Left ventricle myocardium inferior (tissue), 1 donor: ENCODE data around the gene KRT10. TPM values are rescaled to one million over a fixed set of nuclear protein-coding genes. Genes with fewer than 3 reads are reported as not detected.

Source experiments
- DNase-seq: peaks from one replicate; pipeline ENCODE4 v3.0.0-alpha.2; 2020
- H3K27ac ChIP-seq: fragments of 200-600 bp; replicated peaks from 2 replicates; pipeline ENCODE4 v1.8.0; 2021
- H3K27me3 ChIP-seq: fragments of 200-600 bp; 2 replicates; pipeline ENCODE4 v1.8.0; 2021; ENCODE audit warnings: low read depth
- H3K36me3 ChIP-seq: fragments of 200-600 bp; 2 replicates; pipeline ENCODE4 v1.8.0; 2021
- H3K4me1 ChIP-seq: fragments of 200-600 bp; 2 replicates; pipeline ENCODE4 v1.8.0; 2021
- H3K4me3 ChIP-seq: fragments of 200-600 bp; 2 replicates; pipeline ENCODE4 v1.8.0; 2021; ENCODE audit warnings: mild to moderate bottlenecking, moderate library complexity
- H3K9me3 ChIP-seq: fragments of 200-600 bp; replicated peaks from 2 replicates; pipeline ENCODE4 v1.8.0; 2021
- intact Hi-C: fragments of 100-400 bp; cut with micrococcal nuclease; formaldehyde crosslinking; loops from one replicate; pipeline ENCODE4 v1.11.0; 2022
- total RNA-seq: library from RNA; stranded (reverse); fragmentation: NEBNext Ultra II Directional; extraction: Animal tissue kit (Norgen Biotek cat#: 25700); gene quantifications from one replicate; pipeline ENCODE4 v1.2.1, GENCODE V29; 2021
- TF ChIP-seq, protein P1 (sequence below): fragments of 200-600 bp; IDR thresholded peaks from 2 replicates; pipeline ENCODE4 v1.8.0; 2021; ENCODE audit warnings: antibody characterized with exemption, mild to moderate bottlenecking, borderline replicate concordance
- donor health status: DM: no; HTN: yes; CAD: no; lungs with severe emphysema.

Gene KRT10
- total RNA-seq, 1 donor from 2014 or later = 54.7 TPM

DNA sequence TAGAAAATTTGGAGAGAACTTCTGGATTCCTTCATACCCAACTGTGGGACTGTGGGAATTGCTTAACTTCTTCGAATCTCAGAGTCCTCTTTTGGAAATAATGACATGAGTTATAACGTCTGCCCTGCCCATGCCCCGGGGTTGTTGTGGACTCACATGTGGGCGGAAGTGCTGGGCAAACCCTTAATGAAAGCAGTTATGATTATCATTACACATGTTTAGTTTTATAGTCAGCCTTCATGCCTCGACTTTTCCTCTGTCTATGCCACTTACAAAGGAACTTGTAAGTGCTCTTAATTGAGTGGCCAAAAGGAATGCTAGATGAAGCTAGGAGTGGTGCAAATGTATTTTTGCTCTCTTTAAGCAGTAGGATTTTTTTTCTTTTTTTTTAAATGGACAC is 44.0 kb downstream of the KRT10 start:
- Histone ChIP-seq H3K27ac (no peak overlapping the region), H3K36me3 (no peaks in the 10 kb centered on the region), H3K27me3 (peaks cover 81% of the 10 kb centered on the region), H3K4me1 (no peaks in the 10 kb centered on the region), H3K9me3 (no peaks in the 10 kb centered on the region), H3K4me3 (no peak overlapping the region)
- DNase-seq = no peak
- intact Hi-C loops = no loop called here
- TF ChIP-seq, protein P1, sequence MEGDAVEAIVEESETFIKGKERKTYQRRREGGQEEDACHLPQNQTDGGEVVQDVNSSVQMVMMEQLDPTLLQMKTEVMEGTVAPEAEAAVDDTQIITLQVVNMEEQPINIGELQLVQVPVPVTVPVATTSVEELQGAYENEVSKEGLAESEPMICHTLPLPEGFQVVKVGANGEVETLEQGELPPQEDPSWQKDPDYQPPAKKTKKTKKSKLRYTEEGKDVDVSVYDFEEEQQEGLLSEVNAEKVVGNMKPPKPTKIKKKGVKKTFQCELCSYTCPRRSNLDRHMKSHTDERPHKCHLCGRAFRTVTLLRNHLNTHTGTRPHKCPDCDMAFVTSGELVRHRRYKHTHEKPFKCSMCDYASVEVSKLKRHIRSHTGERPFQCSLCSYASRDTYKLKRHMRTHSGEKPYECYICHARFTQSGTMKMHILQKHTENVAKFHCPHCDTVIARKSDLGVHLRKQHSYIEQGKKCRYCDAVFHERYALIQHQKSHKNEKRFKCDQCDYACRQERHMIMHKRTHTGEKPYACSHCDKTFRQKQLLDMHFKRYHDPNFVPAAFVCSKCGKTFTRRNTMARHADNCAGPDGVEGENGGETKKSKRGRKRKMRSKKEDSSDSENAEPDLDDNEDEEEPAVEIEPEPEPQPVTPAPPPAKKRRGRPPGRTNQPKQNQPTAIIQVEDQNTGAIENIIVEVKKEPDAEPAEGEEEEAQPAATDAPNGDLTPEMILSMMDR = no peak

GRCh38 chr17:40777971-40778370 is 44.4 kb downstream of the KRT10 start:
- DNase-seq = no peak
- Histone ChIP-seq H3K27me3 (peaks cover 80% of the 10 kb centered on the region), H3K36me3 (no peaks in the 10 kb centered on the region), H3K4me3 (no peak overlapping the region), H3K9me3 (no peaks in the 10 kb centered on the region), H3K4me1 (no peaks in the 10 kb centered on the region), H3K27ac (no peak overlapping the region)
- intact Hi-C loops = no loop called here
- TF ChIP-seq, protein P1 = no peak

- intact Hi-C loops = no loop called here
- Histone ChIP-seq H3K27me3 (peaks cover 83% of the 10 kb centered on the region), H3K27ac (no peak overlapping the region), H3K9me3 (no peaks in the 10 kb centered on the region), H3K4me1 (no peaks in the 10 kb centered on the region), H3K36me3 (no peaks in the 10 kb centered on the region), H3K4me3 (no peak overlapping the region)
- DNase-seq = no peak
- TF ChIP-seq, protein P1 = no peak
These were observed 45.0 kb downstream of the KRT10 start for GRCh38 chr17:40777459-40777858.

GRCh38 chr17:40775945-40776344 is 46.5 kb downstream of the KRT10 start:
- Histone ChIP-seq H3K4me1 (no peaks in the 10 kb centered on the region), H3K9me3 (no peaks in the 10 kb centered on the region), H3K36me3 (no peaks in the 10 kb centered on the region), H3K27ac (no peak overlapping the region), H3K4me3 (no peak overlapping the region), H3K27me3 (peaks cover 83% of the 10 kb centered on the region)
- intact Hi-C loops = no loop called here
- no peak for DNase-seq
- TF ChIP-seq, protein P1 = no peak

GRCh38 chr17:40772101-40772500 is 50.3 kb downstream of the KRT10 start, which contains the start of gene KRT26:
Gene KRT26 (minus strand): TSS chr17:40772201. CDS start chr17:40772113, 88 bp downstream.
- no peak for DNase-seq
- Histone ChIP-seq H3K4me1 (no peaks in the 10 kb centered on the region), H3K27ac (no peak within 1 kb of the TSS), H3K9me3 (no peaks in the 10 kb centered on the region), H3K36me3 (no peaks in the 10 kb centered on the region), H3K4me3 (no peak within 1 kb of the TSS), H3K27me3 (peaks cover 50% of the 10 kb centered on the region)
- TF ChIP-seq, protein P1 = no peak
- intact Hi-C loops = no loop called here

Other genes with a start within 250 kb of the KRT10 start
- gene SMARCE1, start 174.8 kb downstream of the KRT10 start, total RNA-seq = 58.6 TPM
- gene KRT222, start 157.4 kb downstream of the KRT10 start, total RNA-seq = 0.38 TPM
- gene KRT24, start 118.9 kb downstream of the KRT10 start, total RNA-seq = not detected
- gene KRT25, start 67.3 kb downstream of the KRT10 start, total RNA-seq = not detected
- not detected for gene KRT26, start 50.4 kb downstream of the KRT10 start, total RNA-seq
- not detected for gene KRT27, start 40.1 kb downstream of the KRT10 start, total RNA-seq
- gene KRT28, start 22.7 kb downstream of the KRT10 start, total RNA-seq = not detected
- gene KRT12, start 44.6 kb upstream of the KRT10 start, total RNA-seq = not detected
- not detected for gene KRT20, start 62.6 kb upstream of the KRT10 start, total RNA-seq
- gene KRT23, start 115.0 kb upstream of the KRT10 start, total RNA-seq = 0.33 TPM
- not detected for gene KRT39, start 144.3 kb upstream of the KRT10 start, total RNA-seq
- not detected for gene KRT40, start 161.7 kb upstream of the KRT10 start, total RNA-seq
- not detected for gene KRTAP3-3, start 171.6 kb upstream of the KRT10 start, total RNA-seq
- not detected for gene KRTAP3-2, start 177.3 kb upstream of the KRT10 start, total RNA-seq
- not detected for gene KRTAP3-1, start 186.5 kb upstream of the KRT10 start, total RNA-seq
- not detected for gene KRTAP1-5, start 204.6 kb upstream of the KRT10 start, total RNA-seq
- gene KRTAP1-4, start 207.6 kb upstream of the KRT10 start, total RNA-seq = not detected
- gene KRTAP1-3, start 212.3 kb upstream of the KRT10 start, total RNA-seq = not detected
- gene KRTAP1-1, start 218.8 kb upstream of the KRT10 start, total RNA-seq = not detected
- gene KRTAP2-1, start 224.7 kb upstream of the KRT10 start, total RNA-seq = not detected
- gene KRTAP2-2, start 232.6 kb upstream of the KRT10 start, total RNA-seq = not detected
- not detected for gene KRTAP2-3, start 237.5 kb upstream of the KRT10 start, total RNA-seq
- not detected for gene KRTAP2-4, start 243.3 kb upstream of the KRT10 start, total RNA-seq